OCI-LY1 (cell line): ENCODE data around the gene PERCC1.

Source experiments
- H2AFZ ChIP-seq: fragments of 200-600 bp; sonication (generic), shearing (Covaris generic); 2 replicates; pipeline ENCODE4 v1.6.0; 2014; ENCODE audit warnings: antibody characterized with exemption, mild to moderate bottlenecking, low read length
- H3F3A ChIP-seq: fragments of 200-600 bp; sonication (generic), shearing (Covaris generic); 2 replicates; pipeline ENCODE4 v1.6.0; 2014; ENCODE audit warnings: mild to moderate bottlenecking, antibody characterized with exemption, low read length, moderate library complexity; ENCODE audit not compliant: insufficient read depth
- H3K27ac ChIP-seq: fragments of 200-600 bp; sonication (generic); 2 replicates; pipeline ENCODE4 v1.5.1; 2014; ENCODE audit warnings: low read length, mixed run types, mild to moderate bottlenecking, low read depth; ENCODE audit not compliant: poor library complexity, severe bottlenecking
- H3K27me3 ChIP-seq: fragments of 200-600 bp; sonication (generic); 2 replicates; pipeline ENCODE4 v1.6.0; 2014; ENCODE audit warnings: antibody characterized with exemption, mild to moderate bottlenecking, low read length, moderate library complexity; ENCODE audit not compliant: insufficient read depth
- H3K36me3 ChIP-seq: fragments of 200-600 bp; sonication (generic); 2 replicates; pipeline ENCODE4 v1.6.1; 2014; ENCODE audit warnings: mild to moderate bottlenecking, antibody characterized with exemption, low read length, moderate library complexity, mixed read lengths; ENCODE audit not compliant: insufficient read depth
- H3K4me1 ChIP-seq: fragments of 200-600 bp; sonication (generic); 2 replicates; pipeline ENCODE4 v1.5.1; 2014; ENCODE audit warnings: mild to moderate bottlenecking, low read length, moderate library complexity; ENCODE audit not compliant: insufficient read depth, severe bottlenecking
- H3K4me2 ChIP-seq: fragments of 200-600 bp; sonication (generic), shearing (Covaris generic); 2 replicates; pipeline ENCODE4 v1.6.1; 2014; ENCODE audit warnings: low read length
- H3K4me3 ChIP-seq: fragments of 200-600 bp; sonication (generic); 2 replicates; pipeline ENCODE4 v1.5.1; 2014; ENCODE audit warnings: low read length, low read depth, mild to moderate bottlenecking, mixed read lengths; ENCODE audit not compliant: poor library complexity, severe bottlenecking
- H3K79me2 ChIP-seq: fragments of 200-600 bp; shearing (Covaris generic); 2 replicates; pipeline ENCODE4 v1.6.1; 2016; ENCODE audit warnings: mixed run types, low read length, mixed read lengths; ENCODE audit not compliant: insufficient read depth
- H3K9ac ChIP-seq: fragments of 200-600 bp; sonication (generic), shearing (Covaris generic); 2 replicates; pipeline ENCODE4 v1.6.1; 2014; ENCODE audit warnings: mild to moderate bottlenecking, low read length, mixed read lengths
- H3K9me2 ChIP-seq: fragments of 200-600 bp; sonication (generic), shearing (Covaris generic); 2 replicates; pipeline ENCODE4 v1.6.1; 2014; ENCODE audit warnings: low read depth, mild to moderate bottlenecking, low read length, mixed read lengths
- H3K9me3 ChIP-seq: fragments of 200-600 bp; shearing (Covaris generic); 2 replicates; pipeline ENCODE4 v1.6.1; 2014; ENCODE audit warnings: low read length, mixed read lengths
- H4K20me1 ChIP-seq: fragments of 200-600 bp; sonication (generic), shearing (Covaris generic); 2 replicates; pipeline ENCODE4 v1.6.0; 2016; ENCODE audit warnings: mild to moderate bottlenecking, low read length; ENCODE audit not compliant: insufficient read depth
- EZH2 ChIP-seq: fragments of 200-600 bp; sonication (generic), shearing (Covaris generic); IDR thresholded peaks from 2 replicates; pipeline ENCODE4 v1.8.0; 2017; ENCODE audit warnings: borderline replicate concordance, mixed run types, mild to moderate bottlenecking, antibody characterized with exemption, low read length, moderate library complexity, mixed read lengths
- TF ChIP-seq, protein P1 (sequence below): fragments of 200-600 bp; sonication (generic), shearing (Covaris generic); IDR thresholded peaks from 2 replicates; pipeline ENCODE4 v1.5.1; 2017; ENCODE audit warnings: mild to moderate bottlenecking, antibody characterized with exemption, low read length, moderate library complexity, mixed read lengths

Gene PERCC1

DNA sequence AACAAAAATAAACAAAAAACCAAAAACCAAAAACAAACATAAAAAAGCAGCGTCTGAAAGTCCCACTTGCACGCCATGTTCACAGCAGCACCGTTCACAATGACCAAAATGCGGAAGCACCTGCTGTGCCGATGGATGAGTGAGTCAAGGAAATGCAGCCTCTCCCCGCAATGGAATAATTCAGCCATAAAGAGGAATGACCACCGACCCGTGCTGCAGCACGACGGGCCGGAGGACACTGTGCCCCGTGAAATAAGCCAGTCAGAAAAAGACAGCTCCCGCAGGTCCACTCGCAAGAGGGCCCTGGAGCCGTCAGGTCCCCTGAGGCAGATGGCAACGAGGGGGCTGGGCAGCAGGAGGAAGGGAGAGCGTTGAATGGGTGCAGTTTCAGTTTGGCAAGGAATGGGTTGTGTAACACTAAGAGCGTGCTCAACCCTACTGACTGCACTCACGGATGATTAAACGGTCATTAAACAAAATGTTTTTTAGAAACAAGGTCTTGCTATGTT lies 38.9 kb downstream of the PERCC1 start:
- H3K4me2 ChIP-seq: no peak overlapping the region
- no peak overlapping the region for H2AFZ ChIP-seq
- no peaks in the 10 kb centered on the region for H3F3A ChIP-seq
- no peak overlapping the region for H3K4me3 ChIP-seq
- H3K9ac ChIP-seq: no peak overlapping the region
- no peaks in the 10 kb centered on the region for H3K9me2 ChIP-seq
- peaks cover 18% of the 10 kb centered on the region for H3K4me1 ChIP-seq
- H3K27ac ChIP-seq: no peak overlapping the region
- TF ChIP-seq EZH2: no peak
- TF ChIP-seq, protein P1, sequence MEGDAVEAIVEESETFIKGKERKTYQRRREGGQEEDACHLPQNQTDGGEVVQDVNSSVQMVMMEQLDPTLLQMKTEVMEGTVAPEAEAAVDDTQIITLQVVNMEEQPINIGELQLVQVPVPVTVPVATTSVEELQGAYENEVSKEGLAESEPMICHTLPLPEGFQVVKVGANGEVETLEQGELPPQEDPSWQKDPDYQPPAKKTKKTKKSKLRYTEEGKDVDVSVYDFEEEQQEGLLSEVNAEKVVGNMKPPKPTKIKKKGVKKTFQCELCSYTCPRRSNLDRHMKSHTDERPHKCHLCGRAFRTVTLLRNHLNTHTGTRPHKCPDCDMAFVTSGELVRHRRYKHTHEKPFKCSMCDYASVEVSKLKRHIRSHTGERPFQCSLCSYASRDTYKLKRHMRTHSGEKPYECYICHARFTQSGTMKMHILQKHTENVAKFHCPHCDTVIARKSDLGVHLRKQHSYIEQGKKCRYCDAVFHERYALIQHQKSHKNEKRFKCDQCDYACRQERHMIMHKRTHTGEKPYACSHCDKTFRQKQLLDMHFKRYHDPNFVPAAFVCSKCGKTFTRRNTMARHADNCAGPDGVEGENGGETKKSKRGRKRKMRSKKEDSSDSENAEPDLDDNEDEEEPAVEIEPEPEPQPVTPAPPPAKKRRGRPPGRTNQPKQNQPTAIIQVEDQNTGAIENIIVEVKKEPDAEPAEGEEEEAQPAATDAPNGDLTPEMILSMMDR: no peak
- peaks cover 15% of the 10 kb centered on the region for H3K79me2 ChIP-seq
- H4K20me1 ChIP-seq: no peaks in the 10 kb centered on the region
- no peaks in the 10 kb centered on the region for H3K36me3 ChIP-seq
- H3K9me3 ChIP-seq: no peaks in the 10 kb centered on the region
- no peaks in the 10 kb centered on the region for H3K27me3 ChIP-seq

- H3K9me3 ChIP-seq: no peaks in the 10 kb centered on the region
- TF ChIP-seq, protein P1: no peak
- TF ChIP-seq EZH2: no peak
- no peaks in the 10 kb centered on the region for H3K9me2 ChIP-seq
- no peaks in the 10 kb centered on the region for H3F3A ChIP-seq
- H2AFZ ChIP-seq: no peak overlapping the region
- H3K9ac ChIP-seq: no peak overlapping the region
- peaks cover 15% of the 10 kb centered on the region for H3K79me2 ChIP-seq
- H3K27ac ChIP-seq: no peak overlapping the region
- H3K4me2 ChIP-seq: no peak overlapping the region
- no peak overlapping the region for H3K4me3 ChIP-seq
- no peaks in the 10 kb centered on the region for H3K27me3 ChIP-seq
- H3K4me1 ChIP-seq: peaks cover 25% of the 10 kb centered on the region
- no peaks in the 10 kb centered on the region for H4K20me1 ChIP-seq
- no peaks in the 10 kb centered on the region; the same call in 1 of the 2 replicates for H3K36me3 ChIP-seq
Measured at GRCh38 chr16:1470481-1471251, 39.8 kb downstream of the PERCC1 start.

GRCh38 chr16:1471569-1472194 lies 40.8 kb downstream of the PERCC1 start:
- Histone ChIP-seq H3K27ac (no peak overlapping the region), H3K79me2 (peaks cover 15% of the 10 kb centered on the region), H4K20me1 (no peaks in the 10 kb centered on the region), H3K4me3 (no peak overlapping the region), H3K9ac (no peak overlapping the region), H2AFZ (no peak overlapping the region), H3K36me3 (no peaks in the 10 kb centered on the region; the same call in 1 of the 2 replicates), H3K4me1 (peaks cover 27% of the 10 kb centered on the region), H3K9me3 (no peaks in the 10 kb centered on the region), H3K9me2 (no peaks in the 10 kb centered on the region), H3K4me2 (no peak overlapping the region), H3K27me3 (no peaks in the 10 kb centered on the region), H3F3A (no peaks in the 10 kb centered on the region)
- TF ChIP-seq EZH2: no peak
- TF ChIP-seq, protein P1: no peak
